HG02642 (cell line): ENCODE results near the gene NDUFS8.

Source experiments
- ATAC-seq: cut with Tn5 transposase; IDR thresholded peaks from one replicate; pipeline ENCODE4 v1.9.1; 2021; ENCODE audit warnings: mild to moderate bottlenecking; ENCODE audit not compliant: unreplicated experiment, poor library complexity

The NDUFS8 gene

DNA sequence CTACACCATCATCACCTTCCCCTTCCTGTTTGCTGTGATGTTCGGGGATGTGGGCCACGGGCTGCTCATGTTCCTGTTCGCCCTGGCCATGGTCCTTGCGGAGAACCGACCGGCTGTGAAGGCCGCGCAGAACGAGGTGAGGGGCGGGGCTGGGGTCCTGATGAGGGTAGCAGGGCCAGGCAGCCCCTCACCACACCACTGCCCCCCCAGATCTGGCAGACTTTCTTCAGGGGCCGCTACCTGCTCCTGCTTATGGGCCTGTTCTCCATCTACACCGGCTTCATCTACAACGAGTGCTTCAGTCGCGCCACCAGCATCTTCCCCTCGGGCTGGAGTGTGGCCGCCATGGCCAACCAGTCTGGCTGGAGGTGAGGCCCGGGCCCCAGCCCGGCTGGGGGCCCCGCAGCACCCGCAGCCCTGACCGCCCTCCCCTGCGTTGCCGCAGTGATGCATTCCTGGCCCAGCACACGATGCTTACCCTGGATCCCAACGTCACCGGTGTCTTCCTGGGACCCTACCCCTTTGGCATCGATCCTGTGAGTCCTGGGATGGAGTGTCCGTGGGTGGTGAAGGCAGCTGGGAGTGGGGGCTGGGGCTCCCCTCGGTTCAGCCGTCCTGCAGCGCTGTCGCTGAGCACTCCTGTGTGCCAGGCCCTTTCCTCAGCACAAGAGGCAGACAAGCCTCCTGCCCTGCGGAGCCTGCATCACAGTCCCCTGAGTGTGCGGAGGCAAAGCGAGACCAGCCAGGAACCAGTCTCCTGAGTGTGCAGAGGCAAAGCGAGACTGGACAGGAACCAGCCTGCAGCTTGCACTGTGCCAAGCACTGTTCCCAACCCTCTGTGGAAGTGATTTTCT is 17.2 kb downstream of the NDUFS8 start:
- ATAC-seq, result no peak

DNA sequence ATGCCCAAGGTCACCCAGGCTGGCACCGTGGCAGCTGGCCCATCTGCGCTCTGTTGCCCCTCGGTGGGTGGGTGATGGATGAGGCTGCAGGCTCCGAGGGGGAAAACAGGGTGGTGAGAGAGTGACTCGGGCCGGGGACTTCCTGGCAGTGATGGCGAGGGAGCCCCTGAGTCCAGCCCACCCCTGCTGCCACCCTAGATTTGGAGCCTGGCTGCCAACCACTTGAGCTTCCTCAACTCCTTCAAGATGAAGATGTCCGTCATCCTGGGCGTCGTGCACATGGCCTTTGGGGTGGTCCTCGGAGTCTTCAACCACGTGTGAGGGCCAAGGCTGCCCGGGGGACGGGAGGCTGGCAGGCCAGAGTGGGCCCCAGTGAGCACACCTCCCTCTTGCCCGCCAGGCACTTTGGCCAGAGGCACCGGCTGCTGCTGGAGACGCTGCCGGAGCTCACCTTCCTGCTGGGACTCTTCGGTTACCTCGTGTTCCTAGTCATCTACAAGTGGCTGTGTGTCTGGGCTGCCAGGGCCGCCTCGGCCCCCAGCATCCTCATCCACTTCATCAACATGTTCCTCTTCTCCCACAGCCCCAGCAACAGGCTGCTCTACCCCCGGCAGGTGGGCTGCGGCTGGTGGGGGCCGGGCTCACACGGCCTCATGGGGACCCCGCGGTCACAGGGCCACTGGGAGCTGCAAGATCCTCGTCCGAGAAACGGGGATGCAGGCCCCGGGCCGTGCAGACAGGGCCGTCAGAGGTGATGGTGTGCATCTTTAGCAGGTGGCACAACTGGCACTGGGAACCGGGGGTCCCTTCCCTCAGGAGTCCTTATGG is 18.4 kb downstream of the NDUFS8 start:
- ATAC-seq, result no peak

DNA sequence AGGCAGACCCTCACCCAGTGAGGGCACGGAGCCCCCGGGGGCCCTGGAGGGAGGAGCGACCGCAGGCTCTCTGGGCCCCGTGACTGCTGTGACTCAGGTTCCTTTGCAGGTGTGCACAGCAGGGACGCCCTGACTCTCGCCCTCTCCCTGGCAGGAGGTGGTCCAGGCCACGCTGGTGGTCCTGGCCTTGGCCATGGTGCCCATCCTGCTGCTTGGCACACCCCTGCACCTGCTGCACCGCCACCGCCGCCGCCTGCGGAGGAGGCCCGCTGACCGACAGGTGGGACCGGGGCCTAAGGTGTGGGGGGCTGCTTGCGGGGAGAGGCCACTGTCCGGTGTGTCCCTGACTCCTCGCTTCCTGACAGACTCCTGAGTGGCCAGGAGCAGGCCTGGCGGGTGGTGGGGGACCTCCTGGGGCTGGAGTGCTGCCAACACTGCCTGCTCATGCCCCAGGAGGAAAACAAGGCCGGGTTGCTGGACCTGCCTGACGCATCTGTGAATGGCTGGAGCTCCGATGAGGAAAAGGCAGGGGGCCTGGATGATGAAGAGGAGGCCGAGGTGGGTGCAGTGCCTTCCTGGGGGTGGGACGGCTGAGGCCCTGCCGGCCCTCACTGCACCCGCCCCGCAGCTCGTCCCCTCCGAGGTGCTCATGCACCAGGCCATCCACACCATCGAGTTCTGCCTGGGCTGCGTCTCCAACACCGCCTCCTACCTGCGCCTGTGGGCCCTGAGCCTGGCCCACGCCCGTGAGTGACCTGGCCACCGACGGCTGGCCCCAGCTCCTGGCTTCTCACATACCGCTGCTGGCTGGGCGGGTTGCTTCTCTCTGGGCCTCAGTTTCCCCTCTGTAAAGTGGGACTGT is 19.3 kb downstream of the NDUFS8 start:
- no peak for ATAC-seq

DNA sequence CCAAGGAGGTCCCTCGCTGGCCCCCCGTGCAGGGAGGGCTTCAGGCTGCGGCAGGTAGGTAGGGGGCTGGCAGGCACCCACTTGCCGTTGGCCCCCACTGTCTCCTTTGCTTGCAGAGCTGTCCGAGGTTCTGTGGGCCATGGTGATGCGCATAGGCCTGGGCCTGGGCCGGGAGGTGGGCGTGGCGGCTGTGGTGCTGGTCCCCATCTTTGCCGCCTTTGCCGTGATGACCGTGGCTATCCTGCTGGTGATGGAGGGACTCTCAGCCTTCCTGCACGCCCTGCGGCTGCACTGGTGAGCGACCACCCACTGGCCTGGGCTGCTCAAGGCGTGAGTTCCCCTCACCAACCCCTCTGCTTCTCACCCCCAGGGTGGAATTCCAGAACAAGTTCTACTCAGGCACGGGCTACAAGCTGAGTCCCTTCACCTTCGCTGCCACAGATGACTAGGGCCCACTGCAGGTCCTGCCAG is 19.9 kb downstream of the NDUFS8 start:
- ATAC-seq, result no peak

DNA sequence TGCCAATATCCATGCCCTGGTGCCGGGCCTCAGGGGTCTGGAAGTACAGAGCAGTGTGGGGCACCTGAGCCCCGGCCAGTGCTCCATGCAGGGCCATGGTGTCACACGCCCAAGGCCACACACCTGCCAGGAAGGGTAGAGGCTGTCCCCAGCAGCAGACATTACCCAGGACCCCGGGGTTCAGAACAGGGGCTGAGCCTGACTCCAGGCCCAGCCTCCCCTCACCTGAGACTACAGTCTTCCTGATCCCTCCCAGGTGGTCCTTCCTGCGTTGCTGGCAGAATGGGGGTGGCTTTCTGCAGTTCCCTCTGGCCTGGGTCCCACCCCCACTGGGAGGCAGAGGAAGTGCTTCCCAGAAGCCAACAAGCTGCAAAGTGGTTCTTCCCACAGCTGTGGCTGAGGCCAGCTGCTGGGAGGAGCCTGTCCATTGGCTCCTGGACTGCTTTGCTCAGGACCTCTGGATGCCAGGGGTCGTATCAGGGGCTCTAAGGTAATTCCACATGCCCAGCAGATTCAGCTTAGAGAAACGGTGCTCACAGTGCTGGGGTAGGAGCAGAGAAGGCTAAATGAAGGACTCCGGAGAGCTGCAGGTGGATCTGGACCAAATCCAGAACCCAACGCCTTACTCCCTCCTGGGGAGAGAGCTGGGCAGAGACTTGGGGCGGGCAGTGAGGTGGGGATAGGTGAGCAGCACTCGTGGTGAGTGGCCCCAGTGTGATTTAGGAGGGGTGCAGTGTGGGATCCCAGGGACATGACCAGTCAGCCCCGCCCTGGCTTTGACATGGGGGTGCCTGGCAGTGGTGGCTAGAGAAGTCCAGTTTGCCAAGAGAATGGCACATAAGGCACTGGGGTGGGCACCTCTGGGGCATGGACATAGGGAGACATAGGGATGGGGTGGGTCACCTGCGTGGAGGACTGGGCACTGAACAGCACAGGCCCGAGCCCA is 21.0 kb downstream of the NDUFS8 start:
- ATAC-seq, result no peak

DNA sequence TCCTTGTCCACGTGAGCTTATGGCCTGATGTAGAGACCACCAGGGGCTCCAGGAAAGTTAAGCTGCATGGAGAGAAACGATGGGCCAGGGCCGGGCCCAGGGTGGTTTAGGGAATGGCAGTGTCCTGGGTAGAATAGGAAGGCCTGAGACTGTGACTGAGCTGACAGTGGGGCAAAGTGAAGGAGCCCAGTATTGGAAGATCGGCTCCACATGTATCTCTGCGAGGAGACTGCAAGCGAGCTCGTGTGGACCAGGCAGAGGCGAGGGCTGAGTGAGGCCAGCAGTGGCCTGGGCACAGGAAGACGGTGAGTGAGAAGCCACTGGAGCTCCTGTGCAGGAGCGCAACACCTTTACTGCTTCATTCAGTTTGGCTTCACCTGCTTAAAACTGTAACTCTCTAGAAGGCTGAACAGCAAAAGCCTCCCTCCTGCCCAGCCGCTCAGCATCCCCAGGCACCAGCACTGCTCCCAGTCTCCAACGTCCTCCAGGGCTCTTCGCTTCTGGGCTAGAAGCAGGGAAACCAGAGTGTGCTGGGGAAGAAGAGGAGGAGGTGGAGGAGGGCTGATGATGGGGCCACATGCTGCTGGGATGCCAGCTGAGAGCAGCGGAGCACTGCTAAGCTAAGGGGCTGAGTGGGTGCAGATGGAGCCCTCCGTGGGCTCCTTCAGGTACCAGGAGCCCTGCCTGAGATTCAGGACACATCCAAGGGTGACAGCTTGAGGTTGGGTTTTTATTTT is 21.8 kb downstream of the NDUFS8 start:
- no peak for ATAC-seq

DNA sequence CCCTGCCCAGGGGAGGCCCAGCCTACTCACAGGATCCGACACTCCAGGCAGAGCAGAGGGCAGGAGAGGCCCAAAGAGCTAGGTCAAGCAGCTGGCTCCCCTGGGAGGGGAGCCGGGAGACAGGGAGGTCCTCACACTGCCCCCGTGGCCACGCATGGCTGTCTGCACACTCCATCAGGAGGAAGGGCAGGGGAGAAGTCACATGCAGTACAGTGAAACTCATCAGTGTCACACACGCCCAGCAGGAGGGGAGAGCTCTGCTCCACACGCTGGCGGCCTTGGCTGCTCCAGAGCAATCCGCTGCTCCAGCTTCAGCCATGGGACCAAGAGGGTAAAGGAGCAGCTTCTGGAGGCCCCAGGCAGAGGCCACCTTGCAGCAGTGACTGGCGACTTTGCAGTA is 22.6 kb downstream of the NDUFS8 start:
- ATAC-seq, result no peak

DNA sequence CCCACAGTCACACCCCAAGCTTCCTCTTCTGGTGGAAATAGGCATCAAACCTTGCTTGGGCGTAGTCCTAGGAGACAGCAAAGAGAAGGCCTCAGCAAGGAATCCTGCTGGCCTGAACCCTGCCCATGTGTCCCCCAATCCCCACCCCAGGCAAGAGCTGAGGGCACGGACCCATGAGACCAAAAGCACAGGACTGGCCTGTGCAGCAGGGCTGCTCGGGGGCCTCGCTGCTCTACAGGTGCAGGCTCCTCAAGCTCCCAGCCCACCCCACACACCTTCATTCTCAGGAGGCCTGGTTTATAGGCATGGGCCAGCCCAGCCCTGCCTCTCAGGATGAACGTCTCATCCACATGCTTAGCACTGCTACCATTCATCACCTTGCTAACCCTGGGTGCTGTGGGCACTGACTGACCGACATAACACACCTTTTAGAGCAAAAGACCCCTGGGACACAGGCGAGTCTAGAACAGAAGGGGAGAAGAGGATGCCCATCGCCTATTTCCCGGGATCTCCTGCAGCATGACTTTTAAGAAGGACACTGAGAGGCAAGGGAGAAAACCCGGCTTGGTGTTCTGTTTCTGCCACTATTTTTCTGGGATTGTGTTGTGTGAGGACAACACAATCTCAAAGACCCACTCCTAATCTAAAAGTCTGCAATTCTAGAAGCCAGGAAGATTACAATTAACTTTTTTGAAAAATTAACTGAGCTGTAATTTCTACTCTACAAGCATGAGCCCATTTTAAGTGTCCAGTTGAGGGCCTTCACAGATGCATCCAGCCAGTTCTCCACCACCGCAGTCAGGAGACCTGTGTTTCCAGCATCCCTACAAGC is 23.7 kb downstream of the NDUFS8 start:
- no peak for ATAC-seq

DNA sequence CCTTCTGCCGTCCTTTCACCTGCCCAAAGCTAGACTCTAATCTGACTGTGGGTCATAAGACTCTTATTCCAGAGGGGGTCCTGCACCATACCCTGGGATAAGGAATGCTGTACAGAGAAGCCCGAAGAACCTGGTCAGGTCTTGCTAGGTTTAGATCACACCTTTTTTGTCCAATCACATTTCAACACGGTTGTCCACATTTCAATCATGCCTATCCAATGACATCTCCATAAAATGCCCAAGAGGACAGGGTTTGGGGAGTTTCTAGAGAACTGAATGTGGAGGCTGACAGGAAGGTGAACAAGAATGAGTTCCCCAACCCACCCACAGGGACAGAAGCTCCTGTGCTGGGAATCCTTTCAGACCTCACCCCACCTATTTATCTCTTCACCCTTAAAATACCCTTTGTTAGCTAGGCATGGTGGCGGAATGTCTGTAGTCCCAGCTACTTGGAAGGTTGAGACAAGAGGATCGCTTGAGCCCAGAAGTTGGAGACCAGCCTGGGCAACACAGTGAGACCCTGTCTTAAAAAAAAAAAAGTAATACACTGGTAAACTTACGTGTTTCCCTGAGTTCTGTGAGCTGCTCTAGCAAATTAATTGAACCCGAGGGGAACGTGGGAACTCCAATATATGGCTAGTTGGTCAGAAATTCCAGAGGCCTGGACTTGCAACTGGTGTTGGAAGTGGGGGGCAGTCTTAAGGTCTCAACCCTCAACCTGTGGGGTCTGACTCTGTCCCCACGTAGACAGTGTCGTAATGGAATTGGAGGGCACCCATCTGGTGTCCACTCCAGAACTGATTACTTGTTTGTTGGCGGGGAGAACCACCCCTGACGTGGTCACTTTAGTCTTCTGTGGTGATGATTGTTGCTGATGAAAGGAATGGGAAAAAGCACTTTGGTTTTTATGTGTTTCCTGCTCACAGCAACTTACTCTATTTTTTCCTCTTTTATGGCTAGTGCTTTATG is 26.1 kb downstream of the NDUFS8 start:
- ATAC-seq, result no peak

DNA sequence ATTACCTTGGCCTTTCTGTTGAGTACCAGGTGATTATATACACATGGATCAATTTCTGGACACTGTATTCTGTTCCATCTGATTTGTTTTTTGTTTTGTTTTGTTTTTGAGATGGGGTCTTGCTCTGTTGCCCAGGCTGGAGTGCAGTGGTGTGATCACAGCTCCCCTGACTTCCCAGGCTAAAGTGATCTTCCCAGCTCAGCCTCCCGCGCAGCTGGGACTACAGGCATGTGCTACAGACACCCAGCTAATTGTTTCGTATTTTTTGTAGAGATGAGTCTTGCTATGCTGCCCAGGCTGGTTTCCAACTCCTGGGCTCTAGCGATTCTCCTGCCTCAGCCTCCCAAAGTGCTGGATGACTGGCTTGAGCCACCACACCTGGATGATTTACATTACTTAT is 27.3 kb downstream of the NDUFS8 start:
- ATAC-seq, result no peak

DNA sequence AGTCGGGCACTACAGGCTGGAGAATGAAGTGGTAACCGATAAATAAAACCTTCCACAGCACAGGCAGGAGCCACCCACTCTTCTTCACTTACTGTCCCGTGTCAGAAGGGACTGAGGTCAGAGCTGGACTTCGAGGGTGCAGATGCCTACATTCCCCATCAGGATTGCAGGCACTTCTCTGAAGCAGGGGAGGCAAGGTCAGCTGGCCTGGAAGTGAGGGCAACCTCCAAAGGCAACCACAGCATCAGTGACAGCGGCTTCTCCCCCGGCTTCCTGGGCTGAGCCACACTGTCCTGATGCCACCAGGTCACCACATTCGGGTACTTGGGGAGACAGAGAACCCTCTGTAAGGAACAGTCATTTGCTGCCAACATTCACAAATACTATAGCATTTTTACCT is 31.0 kb downstream of the NDUFS8 start:
- no peak for ATAC-seq

DNA sequence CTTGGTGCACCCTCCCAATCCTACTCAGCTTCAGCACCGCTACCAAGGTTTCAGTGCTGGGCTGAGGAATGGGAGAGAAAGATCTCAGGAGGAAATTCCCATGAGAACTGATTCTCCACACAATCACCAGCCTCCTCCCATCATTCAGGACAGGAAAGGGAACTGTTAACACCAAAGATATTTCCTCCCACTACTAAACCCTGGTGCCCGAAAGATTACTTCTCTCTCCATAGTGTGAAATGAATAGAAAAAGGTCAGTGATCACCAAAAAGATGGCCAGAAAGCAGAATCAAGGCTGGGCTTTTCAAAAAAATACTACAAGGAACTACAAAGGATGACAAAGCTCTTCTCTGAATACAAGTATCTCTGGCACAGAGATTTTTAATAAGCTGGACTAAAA is 34.4 kb downstream of the NDUFS8 start:
- ATAC-seq, result no peak

DNA sequence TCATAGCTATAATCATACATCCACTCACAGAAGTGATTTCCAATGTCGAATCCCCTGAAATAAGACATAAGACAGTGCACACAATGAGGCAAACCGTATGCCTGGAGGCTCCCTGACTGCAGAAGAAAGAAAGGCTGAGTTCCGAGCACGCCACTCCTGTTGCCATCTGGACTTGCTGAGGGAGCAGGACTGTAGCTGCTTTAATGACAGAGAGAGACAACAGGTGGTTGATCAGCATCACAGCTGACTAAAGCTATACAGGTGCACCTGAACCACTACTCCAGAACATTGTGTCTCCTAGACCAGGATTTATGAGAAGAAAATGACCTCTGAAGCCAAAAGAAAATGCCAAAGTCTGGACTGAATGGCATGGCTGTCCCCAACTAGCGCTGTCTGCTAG is 35.4 kb downstream of the NDUFS8 start:
- no peak for ATAC-seq

DNA sequence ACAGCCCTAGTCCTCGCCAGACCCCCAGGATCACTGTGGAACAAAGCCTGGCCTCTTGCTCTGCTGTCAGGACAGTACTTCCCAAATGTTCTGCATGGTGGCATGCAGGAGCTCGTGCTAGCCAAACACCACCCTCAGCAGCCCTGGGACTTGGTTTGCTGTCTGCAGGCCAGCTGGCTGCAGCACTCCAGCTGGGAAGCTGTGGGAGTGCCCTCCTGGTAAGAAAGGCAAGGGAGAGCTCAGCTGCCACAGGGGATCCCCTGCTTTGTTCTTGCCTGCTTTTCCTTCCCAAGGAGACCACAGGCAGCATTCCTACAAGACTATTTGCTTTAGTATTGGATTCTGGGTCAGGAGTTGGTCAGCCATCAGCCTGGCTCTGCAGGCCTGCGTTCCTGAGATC is 36.3 kb downstream of the NDUFS8 start:
- ATAC-seq, result no peak

DNA sequence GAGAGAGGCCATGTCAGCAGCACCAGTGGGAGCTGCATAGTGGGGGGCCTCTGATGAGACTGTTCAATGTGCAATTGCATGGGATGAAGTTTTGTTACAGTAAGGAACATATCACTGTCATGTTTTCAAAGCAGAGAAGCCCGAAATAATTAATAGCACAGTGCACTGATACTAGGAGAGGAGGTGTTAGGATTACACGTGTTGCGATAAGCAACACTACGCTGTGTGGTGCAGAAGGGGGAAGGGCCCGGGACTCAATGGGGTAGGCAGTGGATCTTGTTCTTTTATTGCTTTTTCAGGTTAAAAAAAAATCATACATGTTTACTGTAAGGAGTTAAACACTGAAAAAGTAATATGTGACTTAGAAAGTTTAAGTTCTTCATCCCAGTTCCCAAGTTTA is 37.5 kb downstream of the NDUFS8 start:
- ATAC-seq, result no peak

DNA sequence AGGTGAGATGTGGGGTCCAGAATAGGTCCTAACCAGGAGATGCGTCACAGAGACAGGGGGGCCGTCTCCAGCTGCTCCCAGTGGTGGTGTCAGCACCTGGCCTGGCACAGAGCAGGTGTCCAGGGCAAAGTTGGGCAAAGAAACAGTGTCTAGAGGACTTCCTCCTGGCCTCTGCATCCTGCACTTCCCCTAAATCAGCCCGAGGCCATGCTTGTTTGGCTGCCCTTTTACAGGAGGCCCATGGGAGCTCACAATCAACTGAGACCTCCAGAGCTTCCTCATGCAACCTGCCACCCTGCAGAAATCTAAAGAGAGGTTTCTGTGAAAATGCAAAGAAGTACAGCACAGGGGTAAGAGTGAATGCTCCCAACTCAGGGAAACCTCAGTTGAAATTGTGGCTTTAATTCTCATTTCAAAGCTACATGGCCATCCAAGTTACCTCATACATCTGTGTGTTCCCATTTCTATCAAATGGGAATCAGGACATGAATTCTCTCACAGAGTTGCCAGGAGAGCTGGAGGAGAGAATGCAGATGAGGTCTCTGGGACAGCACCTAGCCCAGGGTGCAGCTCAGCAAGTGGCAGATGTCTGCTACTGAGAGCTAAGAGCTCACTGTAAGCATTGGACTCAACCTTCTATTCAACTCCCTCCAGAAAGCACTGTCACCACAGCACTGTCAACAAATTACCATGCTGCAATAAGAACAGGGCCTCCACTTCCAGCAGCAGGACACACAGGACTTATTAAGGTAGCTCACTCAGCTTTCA is 41.0 kb downstream of the NDUFS8 start:
- no peak for ATAC-seq
